Renal cortex interstitium (tissue), 11 donors: Measurements from ENCODE around the gene TECR. TPM values are rescaled to one million over a fixed set of nuclear protein-coding genes. Genes with fewer than 3 reads are reported as not detected.
"Not testable (repeated sequence)": the region's sequence is repeated elsewhere in the genome, so short reads cannot be mapped to it uniquely, and the experiment has no call there.

ENCODE experiments used
- DNase-seq, 11 donors: peaks; one replicate each; pipeline ENCODE4 v3.0.0-alpha.2; 2013; ENCODE audit warnings: low read depth in 9 of 11, low spot score in 4 of 11; ENCODE audit errors: extremely low read depth in 1 of 11
- polyA plus RNA-seq, 3 donors: library from polyadenylated mRNA; unstranded; fragments of 120-200 nt; gene quantifications; one replicate each; pipeline ENCODE4 v1.2.1, GENCODE V29; 2013; ENCODE audit not compliant: insufficient read length in 3 of 3

The TECR gene
- polyA plus RNA-seq, 3 donors: 130 to 151 (median 147) TPM

GRCh38 chr19:14502334-14503092, 26.9 kb upstream of the TECR start:
- DNase-seq: no peak

GRCh38 chr19:14503285-14503684, 26.1 kb upstream of the TECR start:
- DNase-seq: no peak

GRCh38 chr19:14504575-14504974, 24.8 kb upstream of the TECR start:
- not testable (repeated sequence) for DNase-seq

GRCh38 chr19:14505488-14506239, 23.7 kb upstream of the TECR start:
- no peak for DNase-seq

GRCh38 chr19:14507704-14508542, 21.5 kb upstream of the TECR start:
- DNase-seq: no peak

- DNase-seq: no peak
Measured at GRCh38 chr19:14510311-14511228, 18.8 kb upstream of the TECR start.

GRCh38 chr19:14511229-14511593, 18.2 kb upstream of the TECR start:
- DNase-seq: no peak

- no peak for DNase-seq
Measured at GRCh38 chr19:14512406-14512961, 16.9 kb upstream of the TECR start.

- DNase-seq: no peak
Measured at GRCh38 chr19:14514215-14514863, 15.1 kb upstream of the TECR start.

- DNase-seq: no peak
Measured at GRCh38 chr19:14515501-14516047, 13.8 kb upstream of the TECR start.

- DNase-seq: no peak
Measured at GRCh38 chr19:14516048-14516534, 13.3 kb upstream of the TECR start.

GRCh38 chr19:14516746-14517438, 12.5 kb upstream of the TECR start:
- DNase-seq: no peak

- DNase-seq: no peak
Measured at GRCh38 chr19:14517446-14517839, 12.0 kb upstream of the TECR start.

GRCh38 chr19:14517840-14518505, 11.4 kb upstream of the TECR start, which contains the start of gene DNAJB1:
Gene DNAJB1 (minus strand): TSS chr19:14518397. CDS start chr19:14518349, 48 bp downstream.
- peak in 4 of 11 donors; percentile 48 to 65 (median 50) for DNase-seq

- no peak for DNase-seq
Measured at GRCh38 chr19:14519245-14519859, 10.0 kb upstream of the TECR start.

- DNase-seq: no peak
Measured at GRCh38 chr19:14519860-14520407, 9.5 kb upstream of the TECR start.
